NCI-H128 (cell line): ENCODE measurements around the gene FBXO28.

ENCODE experiments used
- DNase-seq: peaks from one replicate; lab custom pipeline; 2025; ENCODE audit not compliant: unreplicated experiment; lab: John Stamatoyannopoulos, UW

Gene FBXO28

GRCh38 chr1:224149709-224150108, 35.8 kb downstream of the FBXO28 start:
- no peak for DNase-seq

- DNase-seq, result no peak
Measured at GRCh38 chr1:224151117-224151516, 37.2 kb downstream of the FBXO28 start.

- no peak for DNase-seq
Measured at GRCh38 chr1:224157316-224157715, 43.4 kb downstream of the FBXO28 start.

- DNase-seq, result no peak
Measured at GRCh38 chr1:224159541-224159940, 45.6 kb downstream of the FBXO28 start.

DNA sequence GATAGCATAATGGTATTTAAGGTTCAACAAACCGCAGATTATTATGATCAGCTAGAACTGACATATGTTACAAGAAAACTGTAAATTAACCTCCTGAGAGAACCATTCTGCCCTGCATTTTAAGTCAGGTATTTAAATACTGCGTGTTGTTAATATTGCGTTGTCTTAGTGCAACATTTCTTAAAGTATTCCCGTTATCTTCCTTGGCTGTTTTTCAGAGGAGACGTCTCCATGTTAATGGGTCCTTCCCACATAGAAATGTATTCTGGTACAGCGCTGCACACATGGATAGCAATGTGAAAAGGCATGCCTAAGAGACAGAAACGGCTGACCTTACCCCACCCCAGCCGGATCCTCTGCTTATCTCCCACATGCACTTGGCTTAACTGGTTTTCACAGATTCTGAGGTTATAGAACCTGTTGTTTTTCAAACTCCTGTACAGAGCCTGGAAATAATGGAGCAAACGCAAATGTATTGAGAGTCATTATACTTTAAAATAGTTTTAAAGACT, 46.3 kb downstream of the FBXO28 start:
- DNase-seq, result no peak

GRCh38 chr1:224162768-224163167, 48.9 kb downstream of the FBXO28 start:
- DNase-seq, result no peak

- DNase-seq, result no peak
Measured at GRCh38 chr1:224163311-224163710, 49.4 kb downstream of the FBXO28 start.

- no peak for DNase-seq
Measured at GRCh38 chr1:224168859-224169380, 55.0 kb downstream of the FBXO28 start.

DNA sequence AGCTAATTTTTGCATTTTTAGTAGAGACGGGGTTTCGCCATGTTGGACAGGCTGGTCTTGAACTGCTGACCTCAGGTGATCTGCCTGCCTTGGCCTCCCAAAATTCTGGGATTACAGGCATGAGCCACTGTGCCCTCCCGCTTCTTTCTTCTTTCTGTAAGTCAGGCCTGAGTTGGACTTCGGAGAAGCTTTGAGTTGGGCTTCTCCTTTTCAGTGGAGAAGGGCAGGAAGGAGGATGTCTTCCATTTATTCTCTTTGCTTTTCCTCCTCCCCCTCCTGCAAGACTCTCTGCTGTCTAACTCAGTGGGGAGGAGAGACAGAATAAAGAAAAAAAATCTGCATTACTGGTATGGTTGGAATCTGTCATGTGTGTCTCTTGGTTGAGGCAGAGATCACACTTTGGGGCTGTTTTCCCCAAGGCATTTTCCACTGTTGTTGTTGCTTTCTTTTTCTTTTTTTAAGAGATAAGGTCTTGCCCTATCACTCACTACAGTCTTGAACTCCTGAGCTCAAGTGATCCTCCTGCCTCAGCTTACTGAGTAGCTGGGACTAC, 55.9 kb downstream of the FBXO28 start:
- DNase-seq, result no peak

GRCh38 chr1:224170343-224170742, 56.4 kb downstream of the FBXO28 start:
- no peak for DNase-seq

DNA sequence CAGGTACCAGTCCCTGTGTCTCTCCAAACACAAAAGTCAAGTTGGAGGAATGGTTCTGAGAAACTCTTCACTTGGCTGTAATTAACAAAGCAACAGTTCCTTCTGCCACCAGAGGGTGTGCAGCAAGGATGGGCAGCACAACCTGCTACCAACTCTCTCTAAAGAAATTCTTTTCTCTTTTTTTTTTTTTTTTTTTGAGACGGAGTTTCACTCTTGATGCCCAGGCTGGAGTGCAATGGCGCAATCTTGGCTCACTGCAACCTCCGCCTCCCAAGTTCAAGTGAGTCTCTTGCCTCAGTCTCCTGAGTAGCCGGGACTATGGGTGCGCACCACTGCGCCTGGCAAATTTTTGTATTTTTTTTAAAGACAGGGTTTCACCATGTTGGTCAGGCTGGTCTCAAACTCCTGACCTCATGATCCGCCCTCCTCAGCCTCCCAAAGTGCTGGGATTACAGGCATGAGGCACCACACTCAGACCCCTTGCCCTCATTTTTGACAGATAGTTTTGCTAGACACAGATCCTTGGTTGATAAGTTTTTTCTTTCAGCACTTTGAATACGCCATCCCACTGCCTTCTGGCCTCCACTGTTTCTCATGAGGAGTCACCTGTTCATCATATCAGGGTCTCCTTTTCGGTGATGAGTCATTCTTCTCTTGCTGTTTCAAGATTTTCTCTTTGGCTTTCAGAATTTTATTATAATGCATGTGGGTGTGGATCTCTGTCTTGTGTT, 57.0 kb downstream of the FBXO28 start:
- DNase-seq, result no peak

DNA sequence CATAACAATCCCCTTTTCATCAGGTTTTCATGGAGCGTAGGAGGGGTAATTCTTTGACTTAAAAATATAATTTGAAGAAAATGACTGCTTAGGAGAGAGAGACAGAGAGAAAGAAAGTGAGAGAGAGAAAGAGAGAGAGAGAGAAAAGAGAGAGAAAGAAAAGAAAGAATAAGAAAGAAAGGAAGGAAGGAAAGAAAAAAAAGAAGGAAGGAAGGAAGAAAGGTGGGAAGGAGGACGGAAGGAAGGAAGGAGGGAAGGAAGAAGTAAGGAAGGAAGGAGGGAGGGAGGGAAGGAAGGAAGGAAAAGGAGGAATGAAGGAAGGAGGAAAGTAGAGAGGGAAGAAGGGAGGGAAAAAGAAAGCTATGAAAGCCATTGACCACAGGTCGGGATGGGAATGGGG, 58.3 kb downstream of the FBXO28 start:
- DNase-seq, result no peak

GRCh38 chr1:224173523-224173922, 59.6 kb downstream of the FBXO28 start:
- DNase-seq, result no peak

GRCh38 chr1:224175617-224176016, 61.7 kb downstream of the FBXO28 start:
- DNase-seq, result no peak

DNA sequence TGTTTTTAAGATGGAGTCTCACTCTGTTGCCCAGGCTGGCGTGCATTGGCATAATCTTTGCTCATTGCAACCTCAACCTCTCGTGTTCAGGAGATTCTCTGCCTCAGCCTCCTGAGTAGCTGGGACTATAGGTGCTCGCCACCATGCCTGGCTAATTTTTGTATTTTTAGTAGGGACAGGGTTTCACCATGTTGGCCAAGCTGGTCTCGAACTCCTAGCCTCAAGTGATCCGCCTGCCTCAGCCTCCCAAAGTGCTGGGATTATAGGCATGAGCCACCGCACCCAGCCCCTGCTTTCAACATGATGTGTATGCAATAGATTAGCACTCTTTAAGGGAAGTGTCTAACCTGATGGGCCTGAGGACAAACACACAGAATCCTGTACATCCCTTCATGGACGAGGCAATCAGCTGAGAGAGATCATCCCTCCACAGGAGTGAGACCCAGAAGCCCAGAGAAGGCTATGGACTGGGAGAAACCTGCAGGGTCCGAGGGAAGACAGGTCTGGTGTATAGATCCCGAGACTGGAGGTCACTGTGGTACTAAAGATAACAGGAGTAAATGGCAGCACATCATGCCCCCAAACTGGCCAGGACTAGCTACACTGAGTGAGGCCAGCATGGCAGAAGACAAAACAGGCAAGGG, 63.6 kb downstream of the FBXO28 start:
- no peak for DNase-seq

DNA sequence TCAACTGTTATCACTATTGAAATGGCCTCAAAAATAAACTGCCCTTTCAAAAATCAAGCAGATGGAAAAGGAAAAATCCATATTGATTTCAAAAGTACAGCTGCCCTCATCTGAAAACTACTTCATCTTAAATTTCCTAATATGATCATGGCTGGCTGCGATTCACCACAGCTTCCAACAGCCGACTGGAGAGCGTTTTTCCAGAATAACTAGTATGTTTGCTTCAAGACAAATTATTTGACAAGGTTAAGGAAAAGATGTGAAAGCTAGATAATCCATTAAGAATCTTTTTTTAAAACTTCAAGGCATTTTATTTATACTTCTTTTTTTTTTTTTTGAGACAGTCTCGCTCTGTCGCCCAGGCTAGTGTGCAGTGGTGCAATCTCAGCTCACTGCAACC, 65.0 kb downstream of the FBXO28 start:
- DNase-seq, result no peak

- DNase-seq, result no peak
Measured at GRCh38 chr1:224180783-224181452, 67.0 kb downstream of the FBXO28 start.

DNA sequence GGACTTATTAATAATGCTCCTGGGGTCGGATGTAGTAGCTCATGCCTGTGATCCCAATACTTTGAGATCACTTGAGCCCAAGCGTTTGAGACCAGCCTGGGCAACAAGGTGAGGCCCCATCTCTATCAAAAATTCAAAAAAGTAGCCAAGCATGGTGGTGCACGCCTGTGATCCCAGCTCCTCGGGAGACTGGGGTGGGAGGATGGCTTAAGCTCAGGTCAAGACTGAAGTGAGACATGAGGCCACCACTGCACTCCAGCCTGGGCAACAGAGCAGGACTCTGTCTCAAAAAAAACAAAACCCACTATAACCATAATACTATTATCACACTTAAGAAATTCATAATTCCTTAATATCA, 67.5 kb downstream of the FBXO28 start:
- DNase-seq, result no peak

DNA sequence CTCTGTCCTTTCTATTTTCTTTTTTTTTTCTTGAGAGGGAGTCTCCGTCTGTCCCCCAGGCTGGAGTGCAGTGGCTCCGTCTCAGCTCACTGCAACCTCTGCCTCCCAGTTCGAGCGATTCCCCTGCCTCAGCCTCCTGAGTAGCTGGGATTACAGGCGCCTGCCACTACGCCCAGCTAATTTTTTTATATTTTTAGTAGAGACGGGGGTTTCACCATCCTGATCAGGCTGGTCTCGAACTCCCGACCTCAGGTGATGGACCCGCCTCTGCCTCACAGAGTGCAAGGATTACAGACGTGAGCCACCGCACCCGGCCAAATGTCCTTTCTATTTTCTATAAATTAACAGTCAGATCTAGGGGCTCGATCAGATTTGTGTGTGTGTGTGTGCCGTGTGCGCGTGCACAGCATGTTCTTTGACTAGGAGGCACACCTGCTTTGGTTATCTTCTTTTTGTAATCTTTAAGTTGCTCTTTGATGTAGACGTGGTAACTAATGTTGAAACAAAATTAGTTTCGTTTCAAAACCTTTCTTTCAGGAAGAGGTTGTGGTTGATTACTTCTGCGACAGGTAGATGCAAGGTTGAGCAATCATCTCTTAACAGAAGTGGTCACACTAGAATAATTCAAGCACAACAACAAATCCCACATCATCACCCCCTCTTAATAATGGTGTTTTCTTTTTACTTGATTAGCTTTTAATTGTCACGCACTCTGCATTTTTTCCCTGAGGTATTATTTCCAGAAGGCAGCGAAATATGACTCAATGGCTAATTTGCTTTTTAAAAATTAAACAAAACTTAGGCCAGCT, 68.3 kb downstream of the FBXO28 start:
- no peak for DNase-seq

- DNase-seq, result peak; percentile 95
Measured at GRCh38 chr1:224182866-224183590, 69.1 kb downstream of the FBXO28 start, which contains the start of gene DEGS1. Gene DEGS1 (plus strand): TSS chr1:224183240. CDS start chr1:224183337, 97 bp downstream.
